Esophagus muscularis mucosa (tissue), 4 donors: ENCODE data around the gene CNTN5. TPM values are rescaled to one million over a fixed set of nuclear protein-coding genes. Genes with fewer than 3 reads are reported as not detected.

Experiments
- DNase-seq: peaks from one replicate; pipeline ENCODE4 v3.0.0-alpha.2; 2017; ENCODE audit errors: extremely low spot score
- H3K27ac ChIP-seq, 4 donors: fragments of 200-600 bp; sonication (generic); replicated peaks in 1 of 4; 1 replicate in 3 of 4; 2 replicates in 1 of 4; pipeline ENCODE4 v1.5.1; 2016 to 2019; ENCODE audit warnings: mild to moderate bottlenecking in 1 of 4
- H3K27me3 ChIP-seq, 4 donors: fragments of 200-600 bp; sonication (generic); one replicate each; pipeline versions ENCODE4 v1.5.1 to v1.6.0; 2016 to 2019
- H3K36me3 ChIP-seq, 4 donors: fragments of 200-600 bp; sonication (generic); one replicate each; pipeline ENCODE4 v1.5.1; 2016 to 2019
- H3K4me1 ChIP-seq, 4 donors: fragments of 200-600 bp; sonication (generic); one replicate each; pipeline ENCODE4 v1.5.1; 2016 to 2019
- H3K4me3 ChIP-seq, 4 donors: fragments of 200-600 bp; sonication (generic); 1 replicate in 2 of 4; 2 replicates in 2 of 4; pipeline ENCODE4 v1.5.1; 2016 to 2019; ENCODE audit warnings: mild to moderate bottlenecking in 4 of 4, moderate library complexity in 1 of 4
- H3K9me3 ChIP-seq, 4 donors: fragments of 200-600 bp; sonication (generic); 1 replicate in 3 of 4; 2 replicates in 1 of 4; pipeline ENCODE4 v1.5.1; 2016 to 2019
- CTCF ChIP-seq, 3 experiments: fragments of 200-600 bp in 2 of 3; fragments of 450-650 bp in 1 of 3; sonication (generic) in 2 of 3; IDR thresholded peaks; one replicate each; pipeline ENCODE4 v1.5.1; 2017 to 2019; ENCODE audit warnings: antibody characterized with exemption in 3 of 3, mild to moderate bottlenecking in 2 of 3, moderate library complexity in 1 of 3
- EP300 ChIP-seq: sonication (generic); formaldehyde crosslinking; IDR thresholded peaks from one replicate; pipeline ENCODE4 v1.6.1; 2017; ENCODE audit warnings: antibody characterized with exemption
- POLR2A ChIP-seq: fragments of 450-650 bp; IDR thresholded peaks from one replicate; pipeline ENCODE4 v1.6.1; 2017; ENCODE audit warnings: antibody characterized with exemption, moderate library complexity, mild to moderate bottlenecking, low read depth
- POLR2AphosphoS5 ChIP-seq, 2 donors: sonication (generic); formaldehyde crosslinking; IDR thresholded peaks; one replicate each; pipeline ENCODE4 v1.6.1; 2017; ENCODE audit warnings: antibody characterized with exemption in 2 of 2
- WGBS: methylation state at CpG from one replicate; pipeline ENCODE4 v1.1.5; 2018; 5-methylcytosine and 5-hydroxymethylcytosine counted together
- intact Hi-C: fragments of 100-400 bp; cut with DNase I; formaldehyde crosslinking; loops from one replicate; pipeline ENCODE4 v1.15.1; 2023
- total RNA-seq, 4 donors: library from RNA; depleted of rRNA; stranded (reverse); fragments of >200 nt; gene quantifications; one replicate each; pipeline versions ENCODE4 v1.1.0 to v1.2.1, GENCODE V29; 2016

CNTN5 gene
- total RNA-seq, 4 donors from 2014 or later: 0.06 TPM; not detected in 3

- Histone ChIP-seq H3K27ac (no peak overlapping the region), H3K4me3 (no peak overlapping the region), H3K36me3 (no peaks in the 10 kb centered on the region), H3K4me1 (no peaks in the 10 kb centered on the region), H3K9me3 (no peaks in the 10 kb centered on the region), H3K27me3 (no peaks in the 10 kb centered on the region)
- no peak for DNase-seq
- TF ChIP-seq POLR2A (no peak), CTCF (IDR thresholded peaks at IDR 0.05) (no peak), EP300 (no peak), POLR2AphosphoS5 (IDR thresholded peaks at IDR 0.05) (no peak)
- 51% methylated on average over 2 of the region's 2 CpGs for WGBS
- intact Hi-C loops: no loop called here
Measured at GRCh38 chr11:99759787-99760186, 739.0 kb downstream of the CNTN5 start.

GRCh38 chr11:99766811-99767210, 746.1 kb downstream of the CNTN5 start:
- WGBS: 59% methylated on average over 3 of the region's 3 CpGs
- no peaks in the 10 kb centered on the region for H3K36me3 ChIP-seq
- no peak overlapping the region for H3K4me3 ChIP-seq
- TF ChIP-seq EP300: no peak
- TF ChIP-seq CTCF (IDR thresholded peaks at IDR 0.05): no peak
- no peak for TF ChIP-seq POLR2AphosphoS5 (IDR thresholded peaks at IDR 0.05)
- TF ChIP-seq POLR2A: no peak
- no peak for DNase-seq
- H3K27ac ChIP-seq: no peak overlapping the region
- H3K4me1 ChIP-seq: no peaks in the 10 kb centered on the region
- no peaks in the 10 kb centered on the region for H3K9me3 ChIP-seq
- H3K27me3 ChIP-seq: no peaks in the 10 kb centered on the region
- intact Hi-C loops: no loop called here

GRCh38 chr11:99773646-99774045, 752.9 kb downstream of the CNTN5 start:
- H3K27ac ChIP-seq: no peak overlapping the region
- H3K9me3 ChIP-seq: no peaks in the 10 kb centered on the region
- H3K4me3 ChIP-seq: no peak overlapping the region
- WGBS: 21% methylated on average over 5 of the region's 5 CpGs
- no peaks in the 10 kb centered on the region for H3K36me3 ChIP-seq
- TF ChIP-seq CTCF (IDR thresholded peaks at IDR 0.05): no peak
- TF ChIP-seq POLR2AphosphoS5 (IDR thresholded peaks at IDR 0.05): no peak
- TF ChIP-seq EP300: no peak
- peaks cover 0 to 5% (median 0%) of the 10 kb centered on the region in 4 donors for H3K4me1 ChIP-seq
- DNase-seq: no peak
- H3K27me3 ChIP-seq: no peaks in the 10 kb centered on the region
- intact Hi-C loops: no loop called here

- no peaks in the 10 kb centered on the region for H3K36me3 ChIP-seq
- H3K9me3 ChIP-seq: no peaks in the 10 kb centered on the region
- no peak for DNase-seq
- no peak for TF ChIP-seq POLR2AphosphoS5 (IDR thresholded peaks at IDR 0.05)
- no peak for TF ChIP-seq CTCF (IDR thresholded peaks at IDR 0.05)
- no peak for TF ChIP-seq EP300
- no peak overlapping the region for H3K4me3 ChIP-seq
- H3K27ac ChIP-seq: no peak overlapping the region
- intact Hi-C loops: no loop called here
- no peaks in the 10 kb centered on the region for H3K27me3 ChIP-seq
- no peaks in the 10 kb centered on the region for H3K4me1 ChIP-seq
Measured at GRCh38 chr11:99781074-99781473, 760.3 kb downstream of the CNTN5 start.

- no peak overlapping the region for H3K4me3 ChIP-seq
- H3K36me3 ChIP-seq: no peaks in the 10 kb centered on the region
- TF ChIP-seq EP300 (no peak), POLR2AphosphoS5 (IDR thresholded peaks at IDR 0.05) (no peak), POLR2A (no peak), CTCF (IDR thresholded peaks at IDR 0.05) (no peak)
- no peak for DNase-seq
- WGBS: 37% methylated on average over 2 of the region's 2 CpGs
- H3K9me3 ChIP-seq: peaks cover 0 to 5% (median under 1%) of the 10 kb centered on the region in 4 donors
- no peak overlapping the region for H3K27ac ChIP-seq
- intact Hi-C loops: no loop called here
- no peaks in the 10 kb centered on the region for H3K4me1 ChIP-seq
- H3K27me3 ChIP-seq: no peaks in the 10 kb centered on the region
Measured at GRCh38 chr11:99791354-99791753, 770.6 kb downstream of the CNTN5 start.
